MCF 10A (cell line): ENCODE data around the gene C15orf40. TPM values are rescaled to one million over a fixed set of nuclear protein-coding genes. Genes with fewer than 3 reads are reported as not detected.

Experiments
- BruUV-seq: library from RNA; stranded (reverse); fragments of 400-500 nt; replicated peaks from 2 replicates; lab custom pipeline; 2021; lab: Mats Ljungman, UMichigan
- CTCF ChIA-PET: fragments of 300-600 bp; sonication (Branson Sonifier 250); formaldehyde crosslinking; extraction: SDS; loops from one replicate; lab custom pipeline; 2021; ENCODE audit warnings: antibody characterized with exemption, inconsistent platforms; lab: Yijun Ruan, JAX
- POLR2A ChIA-PET: fragments of 300-600, 350-650 bp; sonication (Branson Sonifier 250); formaldehyde crosslinking; extraction: SDS; loops from one replicate; lab custom pipeline; 2020; ENCODE audit warnings: antibody characterized with exemption, inconsistent platforms; lab: Yijun Ruan, JAX
- DNase-seq: peaks from one replicate; pipeline ENCODE4 v3.0.0-alpha.2; 2018; ENCODE audit not compliant: unreplicated experiment
- H3K27ac Mint-ChIP-seq: one replicate; pipeline ENCODE4 v1.8.0; 2022; ENCODE audit warnings: mild to moderate bottlenecking, low read depth, mixed read lengths; ENCODE audit not compliant: unreplicated experiment
- H3K27me3 Mint-ChIP-seq: one replicate; pipeline ENCODE4 v1.8.0; 2022; ENCODE audit warnings: mixed read lengths; ENCODE audit not compliant: insufficient read depth, unreplicated experiment
- H3K36me3 Mint-ChIP-seq: one replicate; pipeline ENCODE4 v1.8.0; 2022; ENCODE audit warnings: mild to moderate bottlenecking, moderate library complexity, mixed read lengths; ENCODE audit not compliant: insufficient read depth, unreplicated experiment
- H3K4me1 Mint-ChIP-seq: one replicate; pipeline ENCODE4 v1.8.0; 2022; ENCODE audit warnings: mixed read lengths; ENCODE audit not compliant: insufficient read depth, unreplicated experiment
- H3K4me3 Mint-ChIP-seq: one replicate; pipeline ENCODE4 v1.8.0; 2022; ENCODE audit warnings: mild to moderate bottlenecking, moderate library complexity, mixed read lengths; ENCODE audit not compliant: unreplicated experiment
- H3K9me3 Mint-ChIP-seq: one replicate; pipeline ENCODE4 v1.8.0; 2022; ENCODE audit warnings: mixed read lengths; ENCODE audit not compliant: unreplicated experiment
- CTCF ChIP-seq: fragments of 200-600 bp; IDR thresholded peaks from one replicate; pipeline ENCODE4 v1.8.0; 2022; ENCODE audit warnings: antibody characterized with exemption, mild to moderate bottlenecking; ENCODE audit not compliant: unreplicated experiment
- intact Hi-C: fragments of 100-400 bp; cut with micrococcal nuclease; formaldehyde crosslinking; loops from 2 replicates; pipeline ENCODE4 v1.14.1; 2022
- total RNA-seq: library from RNA; stranded (reverse); gene quantifications from 2 replicates; pipeline ENCODE4 v1.2.3, GENCODE V29; 2022

The C15orf40 gene
- total RNA-seq, 1 experiment from 2014 or later, result 39.3 TPM

- POLR2A ChIA-PET, result interaction anchor here (0.5 to 3.6 kb wide), 40 partner anchors 9 to 1659 kb away, joined by 3 to 44 read pairs (median 4); partner anchors contain the start of genes BTBD1, C15orf40, RPS17 and WHAMM
- TF ChIP-seq CTCF, result no peak
- BruUV-seq, result no TSS peak
These were observed 25.6 kb downstream of the C15orf40 start, which contains the start of gene RAMAC for GRCh38 chr15:82985688-82986441. Gene RAMAC, plus strand, starts transcription at chr15:82986210. Its CDS starts 2,809 bp downstream, at chr15:82989019.

GRCh38 chr15:82980981-82981380 lies 30.5 kb downstream of the C15orf40 start:
- no peaks in the 10 kb centered on the region for H3K9me3 Mint-ChIP-seq
- no peak for DNase-seq
- no TSS peak for BruUV-seq
- CTCF ChIA-PET, result interaction anchor here (0.7 kb wide), 1 partner anchor 131 kb away, joined by 4 read pairs; no protein-coding TSS in a partner anchor
- no peak for TF ChIP-seq CTCF
- H3K36me3 Mint-ChIP-seq, result no peaks in the 10 kb centered on the region
- no peak overlapping the region for H3K4me3 Mint-ChIP-seq
- peaks cover 4% of the 10 kb centered on the region for H3K4me1 Mint-ChIP-seq
- POLR2A ChIA-PET, result no interaction called here
- no peak overlapping the region for H3K27ac Mint-ChIP-seq
- intact Hi-C loops, result no loop called here
- no peaks in the 10 kb centered on the region for H3K27me3 Mint-ChIP-seq

More at GRCh38 chr15:82985688-82986441, 25.6 kb downstream of the C15orf40 start, which contains the start of gene RAMAC:
- DNase-seq, result peak; percentile 96
- H3K36me3 Mint-ChIP-seq, result peaks cover 33% of the 10 kb centered on the region
- H3K4me3 Mint-ChIP-seq, result peak within 1 kb of the TSS; percentile 98
- no peaks in the 10 kb centered on the region for H3K9me3 Mint-ChIP-seq
- H3K4me1 Mint-ChIP-seq, result peaks cover 4% of the 10 kb centered on the region
- H3K27ac Mint-ChIP-seq, result peak within 1 kb of the TSS; percentile 72
- no peaks in the 10 kb centered on the region for H3K27me3 Mint-ChIP-seq
- intact Hi-C loops, result loop anchor here (2.0 to 5.0 kb wide), 2 partner anchors 137 to 234 kb away; no protein-coding TSS in a partner anchor
- CTCF ChIA-PET, result interaction anchor here (1.2 to 4.4 kb wide), 4 partner anchors 14 to 153 kb away, joined by 3 to 31 read pairs (median 12); partner anchors contain the start of gene C15orf40

- intact Hi-C loops, result no loop called here
These were observed 31.7 kb downstream of the C15orf40 start for GRCh38 chr15:82979726-82980125.

More at GRCh38 chr15:82979726-82980125, 31.7 kb downstream of the C15orf40 start:
- Mint-ChIP-seq H3K9me3 (no peaks in the 10 kb centered on the region), H3K27me3 (no peaks in the 10 kb centered on the region), H3K4me1 (no peaks in the 10 kb centered on the region), H3K36me3 (no peaks in the 10 kb centered on the region), H3K27ac (no peak overlapping the region), H3K4me3 (no peak overlapping the region)
- no TSS peak for BruUV-seq
- no peak for TF ChIP-seq CTCF
- ChIA-PET CTCF (no interaction called here), POLR2A (no interaction called here)
- DNase-seq, result no peak
